Measurements from ENCODE around the gene FOXS1.
A peak's percentile ranks its signal among the peaks of the same experiment; 100 is the strongest.
"Not testable (repeated sequence)": the region's sequence is repeated elsewhere in the genome, so short reads cannot be mapped to it uniquely, and the experiment has no call there.

FOXS1 gene

DNA sequence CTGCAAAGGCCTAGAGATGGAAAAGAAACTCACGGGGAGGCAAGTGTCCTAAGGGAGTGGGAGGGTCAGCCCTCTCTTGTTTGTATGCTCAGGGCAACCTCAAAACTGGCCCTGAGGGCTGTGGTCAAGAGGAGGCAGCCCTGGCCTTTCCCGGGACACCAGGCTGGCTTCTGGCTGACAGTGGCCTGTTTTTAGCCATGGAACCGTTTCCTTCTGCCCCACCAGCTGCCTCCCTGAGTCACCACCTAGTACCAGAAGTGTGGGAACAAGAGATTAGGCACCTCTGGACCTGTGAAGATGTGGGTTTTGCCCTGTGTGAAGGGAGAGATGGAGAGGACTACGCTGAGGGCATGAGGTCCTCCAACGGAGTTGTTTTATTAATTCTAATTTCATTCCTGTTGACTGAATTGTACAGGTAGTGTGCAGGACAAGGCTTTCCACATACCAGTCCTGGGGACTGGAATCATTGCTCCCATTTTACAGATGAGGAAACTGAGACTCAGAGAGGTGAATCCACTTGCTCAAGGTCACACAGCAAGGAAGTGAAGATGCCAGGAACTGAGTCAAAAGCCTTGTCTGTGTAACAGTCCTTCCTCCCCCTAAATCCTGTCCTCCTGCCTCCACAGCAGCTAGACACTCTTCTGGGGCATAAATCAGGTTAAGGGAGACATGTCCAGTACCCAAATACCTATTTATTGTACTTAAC lies 5.5 kb downstream of the FOXS1 start:
- no peak for DNase-seq (ENCODE audit: low read depth)

GRCh38 chr20:31838646-31839292 lies 6.6 kb downstream of the FOXS1 start:
- DNase-seq (ENCODE audit: low read depth) = no peak

DNA sequence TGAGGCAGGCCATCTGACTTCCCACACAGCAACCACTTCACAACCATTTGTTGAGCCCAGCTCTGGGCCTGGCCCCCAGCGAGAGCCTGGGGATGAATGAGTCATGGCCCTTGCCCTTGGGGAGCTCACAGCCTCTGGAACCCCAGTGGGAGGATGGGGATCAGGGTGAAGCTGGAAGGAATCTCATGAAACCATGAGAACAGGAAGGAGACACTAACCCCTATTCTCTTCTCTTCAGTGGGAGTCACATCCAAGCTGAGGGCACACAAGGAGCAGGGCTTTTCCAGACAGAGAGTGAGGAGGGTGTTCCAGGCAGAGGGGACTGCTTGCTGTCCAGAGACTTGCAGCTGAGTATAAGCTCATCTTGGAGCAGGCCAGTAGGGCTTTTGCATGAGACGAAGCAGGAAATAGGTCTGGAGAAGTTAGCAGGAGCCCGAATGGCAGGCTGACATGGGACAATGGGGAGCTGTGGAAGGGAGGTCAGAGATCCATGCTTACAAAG lies 7.5 kb downstream of the FOXS1 start:
- no peak for DNase-seq (ENCODE audit: low read depth)

DNA sequence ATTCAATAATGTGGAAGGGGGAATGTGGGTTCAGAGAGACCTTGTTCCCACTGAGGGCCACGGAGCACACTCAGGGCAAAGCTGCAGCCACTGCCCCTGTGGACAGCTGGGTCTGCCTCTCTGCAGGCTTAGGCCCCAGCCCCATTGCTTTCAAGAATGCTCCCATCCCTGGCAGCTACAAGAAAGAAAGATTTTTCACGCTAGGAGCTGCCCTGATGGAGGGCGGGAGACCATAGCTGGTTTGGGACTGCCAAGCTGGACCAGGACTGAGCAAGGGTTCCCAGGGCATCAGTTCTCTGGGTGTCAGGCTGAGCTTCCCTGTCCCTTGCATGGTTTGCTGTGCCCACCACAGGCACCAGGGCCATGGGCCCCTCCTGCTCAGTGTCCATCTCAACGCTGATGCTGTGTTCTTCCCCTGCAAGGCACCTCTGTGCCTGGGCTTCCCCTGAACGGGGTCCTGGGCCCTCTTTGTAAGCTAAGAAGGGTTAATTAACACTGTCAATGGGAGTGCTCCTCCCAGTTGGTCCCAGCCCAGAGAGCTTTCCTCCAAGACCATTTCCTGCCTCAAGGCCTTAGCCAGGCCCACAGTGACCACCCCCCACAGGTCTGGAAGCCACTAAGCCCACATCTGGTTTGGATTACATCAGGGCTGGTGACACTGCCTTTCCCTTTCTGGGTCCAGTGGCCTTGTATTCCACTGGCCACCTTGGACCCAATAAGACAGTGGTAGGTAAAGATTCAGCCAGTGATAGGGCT lies 8.4 kb downstream of the FOXS1 start:
- DNase-seq (ENCODE audit: low read depth) = no peak

DNA sequence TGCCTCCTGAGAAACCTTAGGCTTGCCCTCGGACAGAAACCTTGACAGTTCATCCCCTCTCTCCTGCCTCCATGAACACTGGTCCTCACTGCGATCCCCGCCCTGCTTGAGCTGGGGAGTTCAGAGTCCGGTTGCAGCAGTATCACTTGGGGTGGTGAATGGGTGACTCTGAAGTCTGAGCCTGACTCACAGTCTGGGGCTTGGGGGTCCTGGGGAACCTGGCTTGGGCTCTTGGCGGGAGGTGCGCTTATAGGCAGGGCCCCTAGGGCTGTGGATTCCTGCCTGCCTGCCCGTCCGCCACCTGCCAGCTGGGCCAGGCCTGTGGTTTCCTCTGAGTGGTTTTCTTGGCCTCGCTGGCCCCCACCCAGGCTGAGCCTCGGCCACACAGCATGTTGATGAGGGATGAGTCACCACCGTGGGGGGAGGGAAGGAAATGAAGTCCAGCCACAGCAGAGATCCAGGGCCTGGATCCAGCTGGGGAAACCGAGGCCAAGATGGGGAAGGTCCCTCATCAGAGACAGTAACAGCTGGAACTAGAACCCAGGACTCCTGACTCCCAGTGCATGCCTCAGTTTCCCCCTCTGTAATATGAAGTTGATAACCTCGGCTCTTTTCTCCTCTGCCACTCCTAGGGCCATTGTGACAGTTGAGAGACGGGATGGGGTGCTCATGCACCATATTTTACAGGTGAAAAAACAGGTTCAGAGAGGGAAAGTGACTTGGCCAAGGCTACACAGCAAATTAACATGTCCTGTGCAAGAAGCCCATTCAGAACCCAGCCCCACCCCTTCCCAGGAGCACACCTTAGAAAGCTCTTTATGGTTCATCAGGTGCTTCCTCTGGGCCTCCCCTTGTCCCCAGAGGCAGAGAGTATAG lies 9.2 kb downstream of the FOXS1 start:
- peak; percentile 11 for DNase-seq (ENCODE audit: low read depth)

DNA sequence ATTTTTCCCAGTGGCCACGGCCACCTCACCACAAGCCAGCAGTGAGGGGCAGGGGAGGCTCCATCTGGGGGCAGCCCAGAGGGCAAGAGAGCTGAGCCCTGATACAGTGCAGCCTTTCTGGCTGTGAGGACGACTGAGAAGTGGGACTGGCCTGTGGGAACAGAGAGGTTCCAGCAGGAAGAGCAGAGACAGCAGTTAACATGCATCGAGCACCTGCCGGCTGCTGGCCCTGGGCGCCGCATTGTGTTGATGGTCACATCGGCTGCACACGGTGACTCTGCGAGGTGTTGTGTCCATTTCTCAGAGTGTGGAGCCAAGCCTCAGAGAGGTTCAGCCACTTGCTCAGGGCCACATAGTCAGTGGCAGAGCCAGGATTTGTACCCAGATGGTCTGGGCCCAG lies 9.8 kb downstream of the FOXS1 start:
- DNase-seq (ENCODE audit: low read depth) = no peak

- no peak for DNase-seq (ENCODE audit: low read depth)
These were observed 11.4 kb downstream of the FOXS1 start for GRCh38 chr20:31833931-31834521.

- DNase-seq (ENCODE audit: low read depth) = peak; percentile 51
These were observed 12.1 kb downstream of the FOXS1 start for GRCh38 chr20:31833130-31833930.

DNA sequence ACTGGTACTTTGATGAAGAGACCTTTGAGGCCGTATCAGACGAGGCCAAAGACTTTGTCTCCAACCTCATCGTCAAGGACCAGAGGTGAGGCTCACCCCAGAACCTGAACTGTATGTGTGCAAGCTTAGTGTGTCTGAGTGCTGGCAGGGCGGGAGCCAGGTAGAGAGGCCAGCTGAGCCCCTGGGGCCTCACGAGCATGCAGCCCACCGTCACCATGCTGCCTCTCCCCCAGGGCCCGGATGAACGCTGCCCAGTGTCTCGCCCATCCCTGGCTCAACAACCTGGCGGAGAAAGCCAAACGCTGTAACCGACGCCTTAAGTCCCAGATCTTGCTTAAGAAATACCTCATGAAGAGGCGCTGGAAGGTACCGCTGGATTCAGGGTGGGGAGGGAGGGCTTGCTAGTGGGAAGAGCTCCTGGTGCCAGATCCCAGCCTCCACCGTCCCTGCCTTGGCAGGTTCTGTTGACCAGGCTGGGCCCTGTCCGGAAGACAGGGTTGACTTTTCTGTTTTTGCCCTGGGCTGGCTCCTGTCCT lies 13.6 kb downstream of the FOXS1 start:
- DNase-seq (ENCODE audit: low read depth) = no peak

GRCh38 chr20:31831211-31831610 lies 14.2 kb downstream of the FOXS1 start:
- no peak for DNase-seq (ENCODE audit: low read depth)

DNA sequence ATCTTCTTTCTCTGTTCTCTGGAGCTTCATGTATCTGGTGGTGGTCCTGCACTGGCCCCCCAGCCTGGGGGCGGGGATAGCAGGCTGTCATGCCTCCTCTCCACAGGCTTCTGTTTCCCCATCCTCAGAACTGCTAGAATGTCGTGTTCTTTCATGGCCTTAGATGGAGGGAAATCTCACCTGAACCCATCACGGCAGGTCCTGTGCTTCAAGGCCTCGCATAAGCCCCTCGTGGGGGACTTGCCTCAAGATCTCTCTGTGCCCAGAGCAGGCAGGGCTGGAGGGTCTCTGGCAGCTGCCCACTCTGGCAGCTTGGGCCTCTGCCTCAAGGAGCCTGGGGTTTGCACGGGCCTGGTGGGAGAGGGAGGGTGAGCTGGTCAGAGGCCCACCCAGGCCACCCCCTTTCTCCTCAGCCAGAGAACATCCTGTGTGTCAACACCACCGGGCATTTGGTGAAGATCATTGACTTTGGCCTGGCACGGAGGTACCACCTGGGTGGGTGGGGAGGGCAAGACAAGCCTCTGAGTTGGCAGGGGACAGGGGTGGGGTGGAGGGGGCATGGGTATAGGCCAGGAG lies 14.9 kb downstream of the FOXS1 start:
- DNase-seq (ENCODE audit: low read depth) = no peak

DNA sequence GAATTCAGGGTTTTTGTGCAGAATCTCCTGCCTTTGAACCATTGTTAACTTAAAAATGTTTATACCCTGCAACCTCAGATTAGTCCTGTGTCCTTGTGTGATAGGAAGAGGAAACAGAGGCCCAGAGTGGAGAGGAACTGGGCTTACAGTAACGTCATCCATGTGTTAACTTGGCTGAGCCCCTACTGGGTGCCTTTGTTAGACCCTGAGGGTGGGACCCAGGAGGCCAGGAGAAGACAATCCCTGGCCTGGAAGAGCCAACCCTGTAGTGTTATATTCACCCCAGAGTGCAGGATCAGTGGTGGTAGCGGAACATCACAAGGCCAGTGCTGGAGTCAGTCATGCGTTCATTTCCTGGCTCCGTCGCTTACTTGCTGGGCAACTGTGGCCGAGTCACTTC lies 15.7 kb downstream of the FOXS1 start:
- no peak for DNase-seq (ENCODE audit: low read depth)

- DNase-seq (ENCODE audit: low read depth) = not testable (repeated sequence)
These were observed 17.4 kb downstream of the FOXS1 start for GRCh38 chr20:31828016-31828415.

- DNase-seq (ENCODE audit: low read depth) = no peak
These were observed 18.3 kb downstream of the FOXS1 start for GRCh38 chr20:31827059-31827458.

DNA sequence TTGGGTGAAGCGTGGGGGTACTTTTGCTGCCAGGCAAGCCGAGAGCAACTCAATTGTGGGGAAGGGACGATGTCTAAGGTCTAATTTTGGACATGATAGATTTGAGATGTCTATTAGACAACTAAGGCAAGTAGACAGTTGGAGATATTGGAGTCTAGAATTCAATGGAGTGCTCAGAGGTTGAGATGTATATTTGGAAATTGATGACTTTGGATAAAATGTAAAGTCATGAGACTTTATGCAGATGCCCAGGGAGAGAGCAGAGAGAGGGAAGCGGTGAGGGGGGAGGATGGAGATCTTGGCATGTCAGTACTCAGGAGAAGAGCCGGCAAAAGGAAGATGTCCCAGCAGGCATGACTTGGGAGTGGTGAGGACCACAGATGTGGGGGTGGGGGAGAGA lies 19.3 kb downstream of the FOXS1 start:
- no peak for DNase-seq (ENCODE audit: low read depth)

- no peak for DNase-seq (ENCODE audit: low read depth)
These were observed 20.7 kb downstream of the FOXS1 start for GRCh38 chr20:31824554-31825313.

DNA sequence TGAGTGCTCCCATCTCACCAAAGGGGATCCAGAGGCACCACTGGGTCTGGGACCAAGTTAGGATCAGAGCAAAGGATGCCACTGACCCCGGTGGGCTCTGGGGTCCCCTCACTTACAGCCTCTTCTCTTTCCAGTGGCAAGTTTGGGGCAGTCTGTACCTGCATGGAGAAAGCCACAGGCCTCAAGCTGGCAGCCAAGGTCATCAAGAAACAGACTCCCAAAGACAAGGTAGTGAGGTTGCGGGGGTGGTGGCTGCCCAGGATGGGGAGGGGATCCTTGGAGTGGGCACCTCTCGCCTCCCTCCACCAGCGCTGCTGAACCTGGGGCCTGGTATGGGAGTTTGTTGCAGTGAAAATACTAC lies 21.3 kb downstream of the FOXS1 start:
- no peak for DNase-seq (ENCODE audit: low read depth)

DNA sequence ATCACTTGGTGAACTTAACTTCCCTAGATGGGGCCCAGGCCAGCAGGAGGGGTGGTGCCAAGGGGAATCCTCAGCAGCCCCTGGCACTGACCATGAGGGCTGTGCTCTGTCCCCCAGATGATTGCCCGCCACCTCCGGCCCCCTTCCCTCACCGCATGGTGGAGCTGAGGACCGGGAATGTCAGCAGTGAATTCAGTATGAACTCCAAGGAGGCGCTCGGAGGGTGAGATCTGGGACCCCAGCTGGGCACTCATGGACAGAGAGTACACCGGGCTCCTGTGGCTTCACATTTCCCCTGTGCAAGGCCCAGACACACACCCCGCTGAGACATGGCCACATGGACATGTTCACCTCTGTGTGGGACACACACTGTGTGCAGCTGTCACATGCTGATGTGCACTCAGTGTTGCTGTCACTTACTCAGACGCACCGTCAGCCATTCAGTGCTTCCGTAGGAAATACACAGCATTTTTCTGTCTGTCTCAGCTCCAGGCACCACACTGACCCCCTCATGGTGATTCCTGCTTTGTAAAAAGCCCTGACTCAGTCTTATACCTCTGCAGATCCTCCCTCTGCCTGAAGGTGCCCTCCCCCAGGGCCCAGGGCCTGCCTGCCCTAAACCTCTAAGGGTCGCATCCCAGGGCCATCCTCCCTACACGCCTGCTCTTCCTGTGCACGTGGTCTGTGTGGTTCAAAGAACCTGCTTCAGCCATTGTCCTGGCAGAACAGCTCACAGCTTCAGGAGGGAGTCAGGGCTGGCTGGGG lies 21.9 kb downstream of the FOXS1 start:
- no peak for DNase-seq (ENCODE audit: low read depth)
